Prostate gland (tissue), 2 donors: ENCODE data around the gene ST7.

Experiments used
- POLR2A ChIP-seq: fragments of 450-650 bp; IDR thresholded peaks from one replicate; pipeline ENCODE4 v1.6.1; 2016; ENCODE audit warnings: antibody characterized with exemption, mild to moderate bottlenecking
- TF ChIP-seq, protein P1 (sequence below), 4 experiments: fragments of 200-600 bp in 2 of 4; fragments of 450-650 bp in 2 of 4; sonication (generic) in 2 of 4; IDR thresholded peaks; 1 replicate in 3 of 4; 2 replicates in 1 of 4; pipeline ENCODE4 v1.5.1; 2016 to 2019; ENCODE audit warnings: antibody characterized with exemption in 4 of 4, mild to moderate bottlenecking in 2 of 4, moderate library complexity in 2 of 4

DNA sequence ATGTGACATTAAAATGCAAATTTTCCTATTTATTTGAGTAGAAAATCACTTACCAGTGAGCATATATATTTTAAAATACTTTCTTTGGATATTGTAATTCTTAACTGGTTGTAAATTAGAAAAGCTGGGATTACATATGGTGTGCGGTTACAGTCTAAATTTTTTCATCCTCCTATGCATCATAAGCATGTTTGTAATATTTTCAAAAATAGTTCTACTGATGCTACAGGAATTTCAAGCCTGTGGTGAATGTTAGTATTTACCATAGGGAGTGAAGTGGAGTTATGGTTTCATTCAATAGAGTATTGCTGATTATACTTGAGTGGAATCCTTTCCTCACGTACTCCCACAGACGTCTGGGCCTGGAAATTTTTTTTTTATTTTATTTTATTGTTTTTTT, 34.6 kb upstream of the ST7 start:
- TF ChIP-seq, protein P1, sequence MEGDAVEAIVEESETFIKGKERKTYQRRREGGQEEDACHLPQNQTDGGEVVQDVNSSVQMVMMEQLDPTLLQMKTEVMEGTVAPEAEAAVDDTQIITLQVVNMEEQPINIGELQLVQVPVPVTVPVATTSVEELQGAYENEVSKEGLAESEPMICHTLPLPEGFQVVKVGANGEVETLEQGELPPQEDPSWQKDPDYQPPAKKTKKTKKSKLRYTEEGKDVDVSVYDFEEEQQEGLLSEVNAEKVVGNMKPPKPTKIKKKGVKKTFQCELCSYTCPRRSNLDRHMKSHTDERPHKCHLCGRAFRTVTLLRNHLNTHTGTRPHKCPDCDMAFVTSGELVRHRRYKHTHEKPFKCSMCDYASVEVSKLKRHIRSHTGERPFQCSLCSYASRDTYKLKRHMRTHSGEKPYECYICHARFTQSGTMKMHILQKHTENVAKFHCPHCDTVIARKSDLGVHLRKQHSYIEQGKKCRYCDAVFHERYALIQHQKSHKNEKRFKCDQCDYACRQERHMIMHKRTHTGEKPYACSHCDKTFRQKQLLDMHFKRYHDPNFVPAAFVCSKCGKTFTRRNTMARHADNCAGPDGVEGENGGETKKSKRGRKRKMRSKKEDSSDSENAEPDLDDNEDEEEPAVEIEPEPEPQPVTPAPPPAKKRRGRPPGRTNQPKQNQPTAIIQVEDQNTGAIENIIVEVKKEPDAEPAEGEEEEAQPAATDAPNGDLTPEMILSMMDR (IDR thresholded peaks at IDR 0.05), result no peak
- TF ChIP-seq POLR2A, result no peak
